Measurements from ENCODE around the gene OR51F1.

OR51F1 gene

GRCh38 chr11:4782454-4782853 is 12.7 kb upstream of the OR51F1 start:
- no peaks in the 10 kb centered on the region for H3K27me3 ChIP-seq (ENCODE audit: insufficient read depth, poor library complexity, severe bottlenecking)
- H3K4me3 ChIP-seq (replicated peaks; ENCODE audit: insufficient read depth, low read length) = no peak overlapping the region
- TF ChIP-seq CTCF (IDR thresholded peaks at IDR 0.05; ENCODE audit: insufficient read depth, low read length) = no peak
- TF ChIP-seq POLR2AphosphoS5 (IDR thresholded peaks at IDR 0.05; ENCODE audit: low read depth) = no peak
- TF ChIP-seq REST (IDR thresholded peaks at IDR 0.05; ENCODE audit: insufficient replicate concordance, low read depth) = no peak
- no peak for TF ChIP-seq GABPA (IDR thresholded peaks at IDR 0.05; ENCODE audit: low read depth)
- TF ChIP-seq SPI1 (IDR thresholded peaks at IDR 0.05; ENCODE audit: borderline replicate concordance, low read depth) = no peak
- H3K27ac ChIP-seq (replicated peaks) = no peak overlapping the region
- DNase-seq (ENCODE audit: low read depth in 1 of 2, low spot score in 1 of 2) = no peak

GRCh38 chr11:4768094-4768493 is 1.6 kb downstream of the OR51F1 start:
- DNase-seq (ENCODE audit: low read depth in 1 of 2, low spot score in 1 of 2) = no peak
- TF ChIP-seq SPI1 (IDR thresholded peaks at IDR 0.05; ENCODE audit: borderline replicate concordance, low read depth) (no peak), GABPA (IDR thresholded peaks at IDR 0.05; ENCODE audit: low read depth) (no peak), CTCF (IDR thresholded peaks at IDR 0.05; ENCODE audit: insufficient read depth, low read length) (no peak), POLR2AphosphoS5 (IDR thresholded peaks at IDR 0.05; ENCODE audit: low read depth) (no peak), REST (IDR thresholded peaks at IDR 0.05; ENCODE audit: insufficient replicate concordance, low read depth) (no peak)
- no peak overlapping the region for H3K4me3 ChIP-seq (replicated peaks; ENCODE audit: insufficient read depth, low read length)
- peaks cover 3% of the 10 kb centered on the region for H3K27me3 ChIP-seq (ENCODE audit: insufficient read depth, poor library complexity, severe bottlenecking)
- H3K27ac ChIP-seq (replicated peaks) = no peak overlapping the region

GRCh38 chr11:4766420-4767043 is 3.2 kb downstream of the OR51F1 start:
- DNase-seq (ENCODE audit: low read depth in 1 of 2, low spot score in 1 of 2) = no peak
- TF ChIP-seq POLR2AphosphoS5 (IDR thresholded peaks at IDR 0.05; ENCODE audit: low read depth) (no peak), SPI1 (IDR thresholded peaks at IDR 0.05; ENCODE audit: borderline replicate concordance, low read depth) (no peak), REST (IDR thresholded peaks at IDR 0.05; ENCODE audit: insufficient replicate concordance, low read depth) (no peak), CTCF (IDR thresholded peaks at IDR 0.05; ENCODE audit: insufficient read depth, low read length) (no peak), GABPA (IDR thresholded peaks at IDR 0.05; ENCODE audit: low read depth) (no peak)
- H3K27me3 ChIP-seq (ENCODE audit: insufficient read depth, poor library complexity, severe bottlenecking) = peaks cover 4% of the 10 kb centered on the region
- no peak overlapping the region for H3K4me3 ChIP-seq (replicated peaks; ENCODE audit: insufficient read depth, low read length)
- H3K27ac ChIP-seq (replicated peaks) = no peak overlapping the region

Measured in HL-60 (cell line).